Stomach (tissue), 4 donors: ENCODE measurements around the gene CIP2A.

Experiments
- EP300 ChIP-seq: sonication (generic); formaldehyde crosslinking; IDR thresholded peaks from one replicate; pipeline ENCODE4 v1.6.1; 2017; ENCODE audit warnings: antibody characterized with exemption
- POLR2A ChIP-seq, 4 donors: fragments of 450-650 bp; IDR thresholded peaks; one replicate each; pipeline ENCODE4 v1.6.1; 2016; ENCODE audit warnings: antibody characterized with exemption in 4 of 4, control low read depth in 2 of 4, mild to moderate bottlenecking in 1 of 4, moderate library complexity in 1 of 4
- TF ChIP-seq, protein P1 (sequence below), 7 experiments: fragments of 450-650 bp in 4 of 7; fragments of 200-600 bp in 3 of 7; sonication (generic) in 3 of 7; IDR thresholded peaks; one replicate each; pipeline ENCODE4 v1.5.1; 2016 to 2019; ENCODE audit warnings: antibody characterized with exemption in 7 of 7, control low read depth in 2 of 7, mild to moderate bottlenecking in 1 of 7

GRCh38 chr3:108516881-108517280, 72.4 kb downstream of the CIP2A start:
- TF ChIP-seq, protein P1, sequence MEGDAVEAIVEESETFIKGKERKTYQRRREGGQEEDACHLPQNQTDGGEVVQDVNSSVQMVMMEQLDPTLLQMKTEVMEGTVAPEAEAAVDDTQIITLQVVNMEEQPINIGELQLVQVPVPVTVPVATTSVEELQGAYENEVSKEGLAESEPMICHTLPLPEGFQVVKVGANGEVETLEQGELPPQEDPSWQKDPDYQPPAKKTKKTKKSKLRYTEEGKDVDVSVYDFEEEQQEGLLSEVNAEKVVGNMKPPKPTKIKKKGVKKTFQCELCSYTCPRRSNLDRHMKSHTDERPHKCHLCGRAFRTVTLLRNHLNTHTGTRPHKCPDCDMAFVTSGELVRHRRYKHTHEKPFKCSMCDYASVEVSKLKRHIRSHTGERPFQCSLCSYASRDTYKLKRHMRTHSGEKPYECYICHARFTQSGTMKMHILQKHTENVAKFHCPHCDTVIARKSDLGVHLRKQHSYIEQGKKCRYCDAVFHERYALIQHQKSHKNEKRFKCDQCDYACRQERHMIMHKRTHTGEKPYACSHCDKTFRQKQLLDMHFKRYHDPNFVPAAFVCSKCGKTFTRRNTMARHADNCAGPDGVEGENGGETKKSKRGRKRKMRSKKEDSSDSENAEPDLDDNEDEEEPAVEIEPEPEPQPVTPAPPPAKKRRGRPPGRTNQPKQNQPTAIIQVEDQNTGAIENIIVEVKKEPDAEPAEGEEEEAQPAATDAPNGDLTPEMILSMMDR (IDR thresholded peaks at IDR 0.05): no peak
- TF ChIP-seq EP300 (no peak), POLR2A (IDR thresholded peaks at IDR 0.05) (no peak)
